ENCODE measurements around the gene METTL9. TPM values are rescaled to one million over a fixed set of nuclear protein-coding genes. Genes with fewer than 3 reads are reported as not detected.

The METTL9 gene
- total and polyA plus RNA-seq, 2 of the 13 experiments (the other 11 are each of a cell fraction or from before 2014, with no cell fraction given): 123 to 204 TPM

DNA sequence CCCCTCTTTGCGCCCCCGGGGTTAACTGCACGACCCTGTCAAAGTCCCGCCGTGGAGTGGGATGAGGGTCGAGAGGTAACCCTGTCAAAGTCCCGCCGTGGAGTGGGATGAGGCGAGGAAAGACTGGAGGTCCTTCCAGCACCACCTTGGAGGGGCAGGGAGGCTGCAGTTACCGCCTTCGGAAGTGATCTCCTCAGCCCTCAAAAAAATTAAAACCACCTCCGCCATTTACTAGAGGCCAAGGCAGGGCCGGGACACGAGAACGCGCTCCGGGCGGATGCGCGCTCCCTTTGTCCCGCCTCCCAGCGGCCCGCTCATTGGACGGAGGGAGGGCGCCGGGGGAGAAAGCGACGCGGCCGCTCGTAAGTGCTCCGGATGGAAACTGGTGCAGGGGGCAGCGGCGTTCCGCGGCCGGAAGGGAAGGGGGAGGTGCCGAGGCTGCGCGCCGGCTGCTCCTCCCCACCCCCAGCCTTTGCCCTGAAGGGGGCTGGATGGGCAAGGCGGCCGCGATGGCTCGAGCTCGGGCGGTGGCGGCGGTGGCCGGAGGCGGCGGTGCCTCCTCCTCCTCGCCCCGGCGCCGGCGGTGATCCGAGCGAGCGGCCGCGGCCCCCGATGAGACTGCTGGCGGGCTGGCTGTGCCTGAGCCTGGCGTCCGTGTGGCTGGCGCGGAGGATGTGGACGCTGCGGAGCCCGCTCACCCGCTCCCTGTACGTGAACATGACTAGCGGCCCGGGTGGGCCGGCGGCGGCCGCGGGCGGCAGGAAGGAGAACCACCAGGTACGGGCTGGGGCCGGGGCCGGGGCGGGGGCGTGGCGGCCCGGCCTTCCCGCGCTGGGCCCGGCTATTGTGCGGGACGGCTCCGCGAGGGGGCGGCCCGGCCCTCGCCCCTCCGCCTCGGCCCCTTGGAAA is at the start of gene METTL9 (continued):
- no peak for TF ChIP-seq ZNF468 (CRISPR knock-in tag; IDR thresholded peaks at IDR 0.05)
- TF ChIP-seq TBP (CRISPR knock-in tag; IDR thresholded peaks at IDR 0.05): no peak; the same call in 1 of the 2 replicates
- TF ChIP-seq, protein P1, sequence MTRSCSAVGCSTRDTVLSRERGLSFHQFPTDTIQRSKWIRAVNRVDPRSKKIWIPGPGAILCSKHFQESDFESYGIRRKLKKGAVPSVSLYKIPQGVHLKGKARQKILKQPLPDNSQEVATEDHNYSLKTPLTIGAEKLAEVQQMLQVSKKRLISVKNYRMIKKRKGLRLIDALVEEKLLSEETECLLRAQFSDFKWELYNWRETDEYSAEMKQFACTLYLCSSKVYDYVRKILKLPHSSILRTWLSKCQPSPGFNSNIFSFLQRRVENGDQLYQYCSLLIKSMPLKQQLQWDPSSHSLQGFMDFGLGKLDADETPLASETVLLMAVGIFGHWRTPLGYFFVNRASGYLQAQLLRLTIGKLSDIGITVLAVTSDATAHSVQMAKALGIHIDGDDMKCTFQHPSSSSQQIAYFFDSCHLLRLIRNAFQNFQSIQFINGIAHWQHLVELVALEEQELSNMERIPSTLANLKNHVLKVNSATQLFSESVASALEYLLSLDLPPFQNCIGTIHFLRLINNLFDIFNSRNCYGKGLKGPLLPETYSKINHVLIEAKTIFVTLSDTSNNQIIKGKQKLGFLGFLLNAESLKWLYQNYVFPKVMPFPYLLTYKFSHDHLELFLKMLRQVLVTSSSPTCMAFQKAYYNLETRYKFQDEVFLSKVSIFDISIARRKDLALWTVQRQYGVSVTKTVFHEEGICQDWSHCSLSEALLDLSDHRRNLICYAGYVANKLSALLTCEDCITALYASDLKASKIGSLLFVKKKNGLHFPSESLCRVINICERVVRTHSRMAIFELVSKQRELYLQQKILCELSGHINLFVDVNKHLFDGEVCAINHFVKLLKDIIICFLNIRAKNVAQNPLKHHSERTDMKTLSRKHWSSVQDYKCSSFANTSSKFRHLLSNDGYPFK (CRISPR knock-in tag; IDR thresholded peaks at IDR 0.05; ENCODE audit: borderline replicate concordance): peak; percentile 95; the same call in 1 of the 2 replicates
- no peak for TF ChIP-seq IKZF1 (IDR thresholded peaks at IDR 0.05)
- TF ChIP-seq KDM1A (CRISPR knock-in tag; IDR thresholded peaks at IDR 0.05): peak; percentile 76; the same call in 1 of the 2 replicates
- TF ChIP-seq, protein P2, sequence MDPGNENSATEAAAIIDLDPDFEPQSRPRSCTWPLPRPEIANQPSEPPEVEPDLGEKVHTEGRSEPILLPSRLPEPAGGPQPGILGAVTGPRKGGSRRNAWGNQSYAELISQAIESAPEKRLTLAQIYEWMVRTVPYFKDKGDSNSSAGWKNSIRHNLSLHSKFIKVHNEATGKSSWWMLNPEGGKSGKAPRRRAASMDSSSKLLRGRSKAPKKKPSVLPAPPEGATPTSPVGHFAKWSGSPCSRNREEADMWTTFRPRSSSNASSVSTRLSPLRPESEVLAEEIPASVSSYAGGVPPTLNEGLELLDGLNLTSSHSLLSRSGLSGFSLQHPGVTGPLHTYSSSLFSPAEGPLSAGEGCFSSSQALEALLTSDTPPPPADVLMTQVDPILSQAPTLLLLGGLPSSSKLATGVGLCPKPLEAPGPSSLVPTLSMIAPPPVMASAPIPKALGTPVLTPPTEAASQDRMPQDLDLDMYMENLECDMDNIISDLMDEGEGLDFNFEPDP (CRISPR knock-in tag; conservative IDR thresholded peaks at IDR 0.05): no peak; the same call in 1 of the 2 replicates
- peak; percentile 97 for TF ChIP-seq ZNF446 (CRISPR knock-in tag; IDR thresholded peaks at IDR 0.05)
- no peak for TF ChIP-seq NBN (conservative IDR thresholded peaks at IDR 0.05)
- TF ChIP-seq, protein P3, sequence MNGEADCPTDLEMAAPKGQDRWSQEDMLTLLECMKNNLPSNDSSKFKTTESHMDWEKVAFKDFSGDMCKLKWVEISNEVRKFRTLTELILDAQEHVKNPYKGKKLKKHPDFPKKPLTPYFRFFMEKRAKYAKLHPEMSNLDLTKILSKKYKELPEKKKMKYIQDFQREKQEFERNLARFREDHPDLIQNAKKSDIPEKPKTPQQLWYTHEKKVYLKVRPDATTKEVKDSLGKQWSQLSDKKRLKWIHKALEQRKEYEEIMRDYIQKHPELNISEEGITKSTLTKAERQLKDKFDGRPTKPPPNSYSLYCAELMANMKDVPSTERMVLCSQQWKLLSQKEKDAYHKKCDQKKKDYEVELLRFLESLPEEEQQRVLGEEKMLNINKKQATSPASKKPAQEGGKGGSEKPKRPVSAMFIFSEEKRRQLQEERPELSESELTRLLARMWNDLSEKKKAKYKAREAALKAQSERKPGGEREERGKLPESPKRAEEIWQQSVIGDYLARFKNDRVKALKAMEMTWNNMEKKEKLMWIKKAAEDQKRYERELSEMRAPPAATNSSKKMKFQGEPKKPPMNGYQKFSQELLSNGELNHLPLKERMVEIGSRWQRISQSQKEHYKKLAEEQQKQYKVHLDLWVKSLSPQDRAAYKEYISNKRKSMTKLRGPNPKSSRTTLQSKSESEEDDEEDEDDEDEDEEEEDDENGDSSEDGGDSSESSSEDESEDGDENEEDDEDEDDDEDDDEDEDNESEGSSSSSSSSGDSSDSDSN (CRISPR knock-in tag; IDR thresholded peaks at IDR 0.05): peak; percentile 99
- peak; percentile 85; the same call in 1 of the 2 replicates for TF ChIP-seq JUND (CRISPR knock-in tag; IDR thresholded peaks at IDR 0.05)
- TF ChIP-seq, protein P4, sequence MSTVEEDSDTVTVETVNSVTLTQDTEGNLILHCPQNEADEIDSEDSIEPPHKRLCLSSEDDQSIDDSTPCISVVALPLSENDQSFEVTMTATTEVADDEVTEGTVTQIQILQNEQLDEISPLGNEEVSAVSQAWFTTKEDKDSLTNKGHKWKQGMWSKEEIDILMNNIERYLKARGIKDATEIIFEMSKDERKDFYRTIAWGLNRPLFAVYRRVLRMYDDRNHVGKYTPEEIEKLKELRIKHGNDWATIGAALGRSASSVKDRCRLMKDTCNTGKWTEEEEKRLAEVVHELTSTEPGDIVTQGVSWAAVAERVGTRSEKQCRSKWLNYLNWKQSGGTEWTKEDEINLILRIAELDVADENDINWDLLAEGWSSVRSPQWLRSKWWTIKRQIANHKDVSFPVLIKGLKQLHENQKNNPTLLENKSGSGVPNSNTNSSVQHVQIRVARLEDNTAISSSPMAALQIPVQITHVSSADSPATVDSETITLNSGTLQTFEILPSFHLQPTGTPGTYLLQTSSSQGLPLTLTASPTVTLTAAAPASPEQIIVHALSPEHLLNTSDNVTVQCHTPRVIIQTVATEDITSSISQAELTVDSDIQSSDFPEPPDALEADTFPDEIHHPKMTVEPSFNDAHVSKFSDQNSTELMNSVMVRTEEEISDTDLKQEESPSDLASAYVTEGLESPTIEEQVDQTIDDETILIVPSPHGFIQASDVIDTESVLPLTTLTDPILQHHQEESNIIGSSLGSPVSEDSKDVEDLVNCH (CRISPR knock-in tag; IDR thresholded peaks at IDR 0.05): no peak
- TF ChIP-seq BHLHE40 (IDR thresholded peaks at IDR 0.05; ENCODE audit: low read length): no peak; the same call in 1 of the 2 replicates
- TF ChIP-seq MEIS1 (CRISPR knock-in tag; IDR thresholded peaks at IDR 0.05; ENCODE audit: borderline replicate concordance): peak; percentile 98; the same call in 1 of the 2 replicates
- TF ChIP-seq SMC3 (IDR thresholded peaks at IDR 0.05; ENCODE audit: low read length): peak; percentile 15; the same call in 1 of the 2 replicates
- TF ChIP-seq MIXL1 (CRISPR knock-in tag; IDR thresholded peaks at IDR 0.05): peak; percentile 96
- 0 out of 2 replicates have a peak, but pooled peaks have one; percentile 27 for TF ChIP-seq KLF13 (CRISPR knock-in tag; IDR thresholded peaks at IDR 0.05)
- no peak for TF ChIP-seq RFX3 (CRISPR knock-in tag; IDR thresholded peaks at IDR 0.05)
- TF ChIP-seq HDAC6 (IDR thresholded peaks at IDR 0.05; ENCODE audit: low read depth, low read length): no peak
- TF ChIP-seq GLI4 (CRISPR knock-in tag; IDR thresholded peaks at IDR 0.05; ENCODE audit: borderline replicate concordance): peak; percentile 98
- TF ChIP-seq ZNF629 (CRISPR knock-in tag; conservative IDR thresholded peaks at IDR 0.05): peak; percentile 20; the same call in 1 of the 2 replicates

Measured in HepG2 (cell line).